ENCODE results near the gene TLE1.

Gene TLE1

DNA sequence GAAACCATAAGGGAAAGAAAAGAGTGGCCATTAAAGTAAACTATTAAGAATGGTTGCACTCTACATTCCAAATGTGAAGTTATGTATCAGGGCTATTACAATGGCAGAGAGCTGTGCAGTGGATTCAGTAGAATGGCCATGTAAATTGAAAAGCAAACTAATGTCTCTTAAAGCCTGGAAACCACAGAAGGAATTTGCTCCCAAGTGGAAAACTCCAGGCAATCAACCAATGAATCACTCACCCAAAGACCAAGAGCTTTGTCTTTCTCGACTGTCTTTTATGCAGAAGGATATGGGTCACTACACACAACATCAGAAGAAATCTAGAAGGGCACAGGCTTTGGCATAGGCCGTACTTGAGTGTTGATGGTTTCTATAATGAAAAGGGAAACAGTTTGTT, 114.9 kb downstream of the TLE1 start:
- H3K36me3 Mint-ChIP-seq: peaks cover 13% of the 10 kb centered on the region
- no peaks in the 10 kb centered on the region for H3K27me3 Mint-ChIP-seq
- no peak for ATAC-seq
- no peak overlapping the region for H3K4me3 Mint-ChIP-seq
- H3K4me1 Mint-ChIP-seq: peaks cover 14% of the 10 kb centered on the region
- no peaks in the 10 kb centered on the region for H3K9me3 Mint-ChIP-seq
- H3K27ac Mint-ChIP-seq: no peak overlapping the region

DNA sequence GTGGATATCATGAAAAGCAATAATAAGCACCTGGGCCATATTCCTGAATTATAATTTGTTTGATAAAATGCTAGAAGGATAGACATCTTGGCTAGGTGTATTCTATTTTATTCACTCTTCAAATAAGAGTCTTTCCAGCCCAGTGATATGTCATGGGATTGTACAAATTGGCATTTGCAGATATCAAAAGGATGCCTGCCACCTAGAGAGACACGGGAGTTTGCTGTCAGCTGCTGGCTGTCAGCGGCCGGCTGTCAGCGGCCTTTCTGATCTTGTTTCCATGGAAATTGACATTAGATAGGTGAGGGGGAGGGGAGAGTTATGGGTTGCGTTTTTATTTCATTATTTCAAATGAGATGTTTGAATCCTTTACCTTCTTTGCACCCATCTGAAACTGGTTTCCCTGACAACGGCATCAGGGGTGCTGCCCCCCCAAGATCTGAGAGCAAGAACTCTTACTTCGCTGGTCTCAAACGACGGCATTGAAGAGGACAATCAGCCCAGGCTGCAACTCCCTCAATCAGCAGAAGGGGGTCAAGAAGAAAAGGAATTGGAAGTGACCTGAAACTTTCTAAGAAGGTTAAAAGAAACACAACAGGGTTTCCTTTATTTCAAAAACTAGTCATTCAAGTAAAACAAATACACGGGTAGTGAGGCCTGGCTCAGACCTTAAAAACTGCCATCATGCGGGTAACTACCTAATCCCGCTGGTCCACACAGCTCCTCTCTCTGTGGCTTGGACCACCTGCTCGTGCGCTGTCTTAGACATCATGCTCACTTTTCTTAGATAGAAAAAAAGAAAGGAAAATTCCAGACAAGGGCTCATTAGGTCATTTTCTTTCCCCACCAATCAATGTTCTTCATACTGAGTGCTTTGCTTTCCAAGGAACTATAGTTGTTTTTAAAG, 115.7 kb downstream of the TLE1 start:
- peaks cover 14% of the 10 kb centered on the region for H3K4me1 Mint-ChIP-seq
- H3K27me3 Mint-ChIP-seq: no peaks in the 10 kb centered on the region
- no peak overlapping the region for H3K27ac Mint-ChIP-seq
- no peak overlapping the region for H3K4me3 Mint-ChIP-seq
- ATAC-seq: no peak
- peaks cover 13% of the 10 kb centered on the region for H3K36me3 Mint-ChIP-seq
- H3K9me3 Mint-ChIP-seq: no peaks in the 10 kb centered on the region

DNA sequence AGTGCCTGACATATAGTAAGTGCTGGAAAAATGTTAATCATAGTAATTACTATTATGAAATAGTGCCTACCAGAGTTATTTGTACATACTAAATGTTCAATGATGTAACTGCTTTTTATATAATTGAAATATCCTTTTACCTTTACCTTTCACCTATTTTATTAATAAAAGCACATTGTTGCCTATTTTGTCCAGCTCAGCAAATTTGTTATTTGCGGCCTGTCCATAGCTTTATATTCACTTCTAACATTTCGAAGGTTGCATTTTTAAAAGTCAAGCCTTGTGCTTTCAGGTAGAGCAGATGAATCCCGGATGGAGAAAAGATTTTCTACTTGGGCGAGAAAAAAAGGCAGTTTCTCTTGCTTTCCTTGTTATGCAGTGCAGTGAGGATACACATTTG, 119.3 kb downstream of the TLE1 start:
- no peaks in the 10 kb centered on the region for H3K9me3 Mint-ChIP-seq
- no peaks in the 10 kb centered on the region for H3K27me3 Mint-ChIP-seq
- H3K27ac Mint-ChIP-seq: no peak overlapping the region
- H3K36me3 Mint-ChIP-seq: peaks cover 20% of the 10 kb centered on the region
- H3K4me3 Mint-ChIP-seq: no peak overlapping the region
- no peak for ATAC-seq
- H3K4me1 Mint-ChIP-seq: peaks cover 5% of the 10 kb centered on the region

DNA sequence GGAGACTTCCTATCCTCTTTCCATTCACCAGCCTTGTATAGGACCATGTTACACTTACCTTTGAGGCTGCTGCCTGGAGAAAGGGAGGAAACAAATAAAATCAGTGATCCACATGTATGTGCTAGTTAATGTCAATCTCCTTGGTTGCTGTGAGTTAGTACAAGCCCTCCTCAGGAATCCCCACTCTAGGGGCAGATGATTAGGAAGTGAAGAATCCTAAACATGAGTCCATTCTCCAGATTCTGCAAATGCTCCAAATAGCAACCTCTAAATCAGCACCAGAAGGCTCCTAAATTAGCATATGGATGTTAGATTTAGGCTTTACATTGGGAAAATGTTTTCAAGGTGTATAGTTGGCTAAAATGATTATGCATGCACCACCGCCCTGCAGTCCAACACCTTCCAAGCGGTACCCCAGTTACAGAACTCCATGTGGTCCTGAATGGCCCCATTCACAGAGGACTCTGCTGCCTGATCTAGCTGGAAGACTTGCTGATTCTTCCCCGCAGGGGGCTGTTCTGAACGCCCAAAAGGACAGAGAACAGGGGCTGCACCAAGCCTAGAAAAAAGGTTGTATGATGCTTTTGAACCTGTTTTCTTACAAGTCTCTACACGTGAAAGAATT, 123.2 kb downstream of the TLE1 start:
- Mint-ChIP-seq H3K4me1 (peaks cover 19% of the 10 kb centered on the region), H3K9me3 (no peaks in the 10 kb centered on the region), H3K36me3 (peaks cover 25% of the 10 kb centered on the region), H3K27me3 (no peaks in the 10 kb centered on the region), H3K4me3 (no peak overlapping the region), H3K27ac (peak overlapping the region; percentile 64)
- ATAC-seq: no peak

DNA sequence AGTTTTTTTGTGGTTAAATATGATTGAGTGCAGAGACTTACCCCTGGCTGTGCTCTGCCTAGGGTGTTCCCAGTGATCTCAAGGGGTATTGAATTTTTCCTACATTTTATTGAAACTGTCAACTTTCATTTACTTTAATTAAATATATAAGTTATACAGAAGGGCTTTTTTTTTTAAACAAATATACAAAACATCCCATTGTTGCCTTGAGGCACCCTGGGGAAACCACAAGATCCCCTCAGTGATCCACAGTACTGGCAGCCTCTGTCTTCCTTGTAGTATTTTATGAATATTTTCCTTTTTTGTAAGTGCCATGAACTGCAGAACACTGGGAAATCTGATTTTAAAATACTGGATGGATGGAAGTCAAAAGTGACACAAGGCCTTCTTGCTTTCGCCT, 123.7 kb downstream of the TLE1 start:
- Mint-ChIP-seq H3K4me3 (no peak overlapping the region), H3K36me3 (peaks cover 25% of the 10 kb centered on the region), H3K27ac (peak overlapping the region; percentile 64), H3K27me3 (no peaks in the 10 kb centered on the region), H3K9me3 (no peaks in the 10 kb centered on the region), H3K4me1 (peaks cover 23% of the 10 kb centered on the region)
- ATAC-seq: no peak

DNA sequence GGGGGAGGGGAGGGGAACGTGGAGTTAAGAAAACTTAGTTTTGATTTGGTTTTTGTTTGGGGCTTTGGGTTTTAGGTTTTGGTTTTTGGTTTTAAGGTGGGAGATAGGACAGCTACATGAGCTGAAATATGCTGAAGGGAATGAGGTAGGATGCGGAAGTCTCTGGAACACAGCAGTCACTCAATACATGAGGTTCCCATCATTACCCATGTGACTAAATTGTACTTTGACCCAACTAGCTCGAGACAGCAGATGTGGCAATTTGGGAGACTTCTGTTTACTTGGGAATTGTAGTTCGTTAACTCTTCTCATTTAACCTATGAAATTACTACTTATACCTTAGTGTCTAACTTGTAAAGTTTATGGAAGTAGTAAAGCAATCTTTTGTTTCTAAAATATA, 124.2 kb downstream of the TLE1 start:
- peaks cover 25% of the 10 kb centered on the region for H3K36me3 Mint-ChIP-seq
- no peak overlapping the region for H3K27ac Mint-ChIP-seq
- no peak overlapping the region for H3K4me3 Mint-ChIP-seq
- no peaks in the 10 kb centered on the region for H3K9me3 Mint-ChIP-seq
- H3K4me1 Mint-ChIP-seq: peaks cover 25% of the 10 kb centered on the region
- no peaks in the 10 kb centered on the region for H3K27me3 Mint-ChIP-seq
- ATAC-seq: no peak

DNA sequence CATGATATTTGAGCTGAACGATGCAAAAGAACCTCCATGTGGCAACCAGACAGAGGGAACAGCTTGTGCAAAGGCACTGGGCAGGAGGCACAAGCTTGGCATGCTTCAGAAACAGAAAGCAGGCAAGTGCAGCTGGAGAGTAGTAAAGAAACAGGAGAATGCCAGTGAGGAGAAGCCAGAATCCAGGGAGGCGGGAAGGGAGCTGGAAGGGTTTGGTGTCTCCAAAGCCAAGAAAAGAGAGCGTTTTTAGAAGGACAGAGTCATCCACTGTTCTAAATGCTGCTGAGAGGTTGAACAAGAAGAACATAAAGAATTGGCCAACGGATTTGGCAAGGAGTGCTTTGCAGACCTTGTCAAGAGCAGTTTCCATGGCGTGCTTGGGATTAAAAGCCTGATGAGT, 124.7 kb downstream of the TLE1 start:
- Mint-ChIP-seq H3K9me3 (no peaks in the 10 kb centered on the region), H3K27me3 (no peaks in the 10 kb centered on the region), H3K4me1 (peaks cover 30% of the 10 kb centered on the region), H3K36me3 (peaks cover 25% of the 10 kb centered on the region), H3K27ac (peak overlapping the region; percentile 34), H3K4me3 (no peak overlapping the region)
- ATAC-seq: no peak

DNA sequence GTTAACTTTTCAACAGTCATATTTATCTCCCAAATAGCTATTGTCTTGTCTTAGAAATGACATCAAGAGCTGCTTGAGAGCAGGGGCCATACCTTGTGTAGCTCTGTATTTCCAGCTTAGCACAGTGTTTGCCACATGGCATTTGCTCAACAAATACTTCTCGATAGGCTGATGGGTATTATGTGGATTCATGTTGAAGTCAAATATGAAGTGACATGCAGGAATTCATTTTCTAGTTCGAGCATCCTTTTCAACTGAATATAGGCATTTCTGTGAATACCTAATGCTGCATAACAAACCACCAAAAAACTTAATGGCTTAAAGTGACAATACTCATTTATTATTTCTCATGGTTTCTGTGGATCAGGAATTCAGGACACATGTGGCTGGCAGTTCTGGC, 125.6 kb downstream of the TLE1 start:
- Mint-ChIP-seq H3K9me3 (no peaks in the 10 kb centered on the region), H3K36me3 (peaks cover 25% of the 10 kb centered on the region), H3K27ac (no peak overlapping the region), H3K4me3 (no peak overlapping the region), H3K27me3 (no peaks in the 10 kb centered on the region), H3K4me1 (peaks cover 39% of the 10 kb centered on the region)
- ATAC-seq: no peak

DNA sequence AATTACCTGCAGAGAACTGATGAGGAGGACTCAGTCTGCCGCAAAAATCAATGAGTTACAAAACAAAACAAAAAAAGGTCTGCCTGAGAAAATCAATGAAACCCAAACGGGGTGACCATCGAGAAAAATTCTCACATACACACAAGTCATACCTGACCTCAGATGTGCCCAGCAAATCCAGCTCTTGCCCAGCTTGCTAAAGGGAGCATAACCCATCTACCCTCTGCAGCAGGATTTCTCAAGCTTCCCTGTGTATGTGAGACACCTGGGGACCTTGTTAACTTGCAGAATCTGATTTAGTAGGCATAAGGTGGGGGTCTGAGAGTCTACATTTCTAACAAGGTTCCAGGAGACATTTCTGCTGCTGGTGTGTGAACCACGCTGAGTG, 126.3 kb downstream of the TLE1 start:
- Mint-ChIP-seq H3K36me3 (peaks cover 25% of the 10 kb centered on the region), H3K4me3 (no peak overlapping the region), H3K4me1 (peaks cover 43% of the 10 kb centered on the region), H3K9me3 (no peaks in the 10 kb centered on the region), H3K27ac (no peak overlapping the region), H3K27me3 (no peaks in the 10 kb centered on the region)
- no peak for ATAC-seq

DNA sequence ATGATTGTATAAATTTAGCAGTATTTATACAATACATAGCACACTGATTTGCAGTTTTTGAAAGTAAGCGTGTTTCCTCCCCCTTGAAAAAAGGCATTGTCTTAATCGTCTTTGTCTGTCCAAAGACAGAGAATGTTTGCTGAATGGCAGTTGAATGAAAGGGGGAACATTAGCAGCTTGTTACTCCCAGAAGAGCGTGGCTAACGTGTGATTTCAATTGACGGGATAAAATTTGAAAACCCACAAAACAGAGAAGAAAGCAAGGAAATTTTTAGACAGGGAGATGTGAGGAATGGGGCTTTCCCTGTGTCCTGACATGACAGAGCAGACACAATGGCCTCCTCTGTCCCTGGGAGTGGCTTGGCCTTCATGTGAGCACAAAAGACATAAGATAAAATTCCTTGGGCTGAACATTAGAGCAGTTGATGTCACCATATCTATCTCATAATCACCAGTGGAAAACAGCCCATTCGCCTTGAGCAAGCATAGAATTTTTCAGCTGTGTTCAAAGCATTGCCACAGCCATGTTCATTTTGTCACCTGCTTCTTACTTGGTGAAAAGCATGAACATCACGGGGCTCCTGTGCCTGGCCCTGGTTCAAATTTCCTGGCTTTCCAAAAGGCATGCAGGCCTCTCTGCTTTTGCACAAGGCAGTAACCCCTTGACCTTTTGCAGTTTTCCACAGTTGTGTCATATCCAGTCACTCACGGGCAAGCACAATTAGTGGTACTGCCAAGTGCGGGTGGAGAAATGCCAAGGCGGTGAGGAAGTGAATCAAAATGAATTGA, 126.9 kb downstream of the TLE1 start:
- no peak overlapping the region for H3K4me3 Mint-ChIP-seq
- peak overlapping the region; percentile 93 for H3K27ac Mint-ChIP-seq
- no peaks in the 10 kb centered on the region for H3K27me3 Mint-ChIP-seq
- H3K9me3 Mint-ChIP-seq: no peaks in the 10 kb centered on the region
- H3K36me3 Mint-ChIP-seq: peaks cover 25% of the 10 kb centered on the region
- no peak for ATAC-seq
- peaks cover 47% of the 10 kb centered on the region for H3K4me1 Mint-ChIP-seq

DNA sequence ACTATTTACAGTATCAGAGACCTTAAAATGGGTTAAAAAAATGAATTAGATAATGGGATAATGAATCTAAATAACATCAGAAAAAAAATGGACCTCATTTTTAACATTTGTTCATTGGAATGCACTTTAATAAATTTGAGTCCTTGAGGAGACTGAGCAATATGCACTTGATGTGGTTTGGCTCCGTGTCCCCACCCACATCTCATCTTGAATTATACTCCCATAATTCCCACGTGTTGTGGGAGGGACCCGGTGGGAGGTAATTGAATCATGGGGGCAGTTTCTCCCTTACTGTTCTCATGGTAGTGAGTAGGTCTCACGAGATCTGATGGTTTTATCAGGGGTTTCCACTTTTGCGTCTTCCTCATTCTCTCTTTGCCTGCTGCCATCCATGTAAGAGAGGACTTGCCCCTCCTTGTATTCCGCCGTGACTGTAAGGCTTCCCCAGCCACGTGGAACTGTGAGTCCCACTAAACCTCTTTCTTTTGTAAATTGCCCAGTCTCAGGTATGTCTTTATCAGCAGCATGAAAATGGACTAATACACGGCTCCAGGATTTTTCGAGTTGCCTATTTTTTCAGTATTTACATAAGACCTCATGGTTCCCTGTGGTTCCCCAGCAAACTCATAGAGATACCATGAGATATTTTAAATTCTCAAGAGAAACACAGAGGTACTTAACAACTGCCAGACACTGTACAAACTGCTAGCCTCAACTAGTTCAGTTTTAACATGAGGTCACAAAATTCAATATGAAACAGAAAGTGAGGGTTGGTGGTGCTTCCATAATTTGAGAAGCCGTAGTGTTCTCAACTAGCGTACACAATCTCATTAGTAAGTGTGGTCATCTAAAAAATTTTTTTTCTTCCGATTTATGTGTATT, 128.3 kb downstream of the TLE1 start:
- no peaks in the 10 kb centered on the region for H3K27me3 Mint-ChIP-seq
- H3K36me3 Mint-ChIP-seq: peaks cover 21% of the 10 kb centered on the region
- no peaks in the 10 kb centered on the region for H3K9me3 Mint-ChIP-seq
- peaks cover 47% of the 10 kb centered on the region for H3K4me1 Mint-ChIP-seq
- peak overlapping the region; percentile 87 for H3K4me3 Mint-ChIP-seq
- peak; percentile 78 for ATAC-seq
- peak overlapping the region; percentile 93 for H3K27ac Mint-ChIP-seq

DNA sequence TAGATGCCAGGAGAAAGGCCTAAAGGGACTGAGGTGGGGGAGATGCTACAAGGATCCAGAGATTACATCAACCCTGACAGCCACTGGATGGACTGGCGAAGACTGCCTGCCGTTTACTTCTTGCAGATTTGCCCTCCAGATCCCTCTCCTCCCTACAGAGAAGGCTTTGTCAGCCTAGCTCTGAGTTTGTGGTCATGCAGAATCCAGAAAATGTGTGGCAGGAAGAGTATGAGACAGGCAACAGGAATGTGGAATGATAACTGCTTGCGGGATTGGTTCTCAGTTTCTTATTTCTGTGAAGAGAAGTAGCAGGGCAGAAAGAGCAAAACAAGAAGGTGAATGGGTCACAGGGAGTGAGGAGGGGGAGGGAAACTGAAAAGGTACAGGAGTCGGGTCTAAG, 129.6 kb downstream of the TLE1 start:
- Mint-ChIP-seq H3K27me3 (no peaks in the 10 kb centered on the region), H3K4me1 (peaks cover 42% of the 10 kb centered on the region), H3K9me3 (no peaks in the 10 kb centered on the region), H3K36me3 (peaks cover 9% of the 10 kb centered on the region), H3K27ac (peak overlapping the region; percentile 61), H3K4me3 (no peak overlapping the region)
- ATAC-seq: no peak

DNA sequence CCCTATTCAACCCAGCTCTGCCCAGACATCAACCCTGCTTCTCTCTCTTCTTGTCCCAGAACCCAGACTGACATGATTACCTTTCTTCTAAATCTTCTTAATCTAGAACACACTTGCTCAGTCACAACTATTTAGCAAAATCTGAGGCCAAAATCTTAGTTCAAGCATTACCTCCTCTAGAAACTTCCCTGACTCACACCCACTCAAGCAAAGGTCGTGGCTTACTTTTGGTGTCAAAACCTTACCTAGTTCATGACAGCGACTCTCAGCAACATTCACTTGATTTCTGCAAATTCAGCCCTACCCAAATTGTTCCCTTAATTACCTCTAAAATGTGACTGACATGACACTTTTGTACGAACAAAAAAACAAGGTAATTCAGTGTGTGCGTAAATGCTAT, 130.2 kb downstream of the TLE1 start:
- peak; percentile 27 for ATAC-seq
- Mint-ChIP-seq H3K27ac (peak overlapping the region; percentile 61), H3K27me3 (no peaks in the 10 kb centered on the region), H3K36me3 (peaks cover 4% of the 10 kb centered on the region), H3K4me1 (peaks cover 37% of the 10 kb centered on the region), H3K9me3 (no peaks in the 10 kb centered on the region), H3K4me3 (no peak overlapping the region)

DNA sequence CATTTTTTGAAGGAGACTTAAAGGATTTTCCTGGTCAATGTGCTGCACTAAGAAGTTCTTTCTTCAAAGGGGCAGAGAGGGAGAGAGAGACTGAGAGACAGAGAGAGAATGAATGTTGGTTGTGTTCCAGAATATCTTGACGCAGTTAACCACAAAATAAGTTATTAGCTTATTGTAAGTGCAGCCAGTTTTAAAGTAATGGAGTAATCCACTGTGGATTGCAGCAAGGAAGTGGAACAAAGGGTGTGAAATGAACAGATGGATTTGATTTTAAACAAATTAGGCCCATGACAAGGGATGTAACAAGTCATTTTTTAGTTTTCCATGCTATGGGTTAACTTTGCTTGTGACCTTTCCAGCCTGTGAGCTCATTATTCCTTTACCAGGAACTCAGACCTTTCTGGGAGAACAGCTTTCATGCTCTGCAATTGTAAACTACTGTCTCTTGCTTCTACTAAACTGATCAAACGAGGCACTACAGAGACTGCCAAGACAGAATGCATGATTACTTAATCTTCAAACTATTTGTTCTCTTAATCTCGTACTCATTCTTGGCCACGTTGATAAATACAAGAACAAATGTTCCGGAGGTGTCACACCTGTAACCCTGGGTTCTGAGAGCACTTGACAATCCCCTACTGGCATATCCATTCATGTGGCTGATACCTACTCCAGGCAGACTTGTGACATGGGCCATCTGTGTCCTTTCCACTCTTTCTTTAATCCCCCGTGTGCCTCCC, 131.1 kb downstream of the TLE1 start:
- H3K4me1 Mint-ChIP-seq: peaks cover 35% of the 10 kb centered on the region
- no peak for ATAC-seq
- H3K27ac Mint-ChIP-seq: peak overlapping the region; percentile 61
- H3K4me3 Mint-ChIP-seq: no peak overlapping the region
- no peaks in the 10 kb centered on the region for H3K27me3 Mint-ChIP-seq
- no peaks in the 10 kb centered on the region for H3K36me3 Mint-ChIP-seq
- H3K9me3 Mint-ChIP-seq: no peaks in the 10 kb centered on the region
